Left cardiac atrium (tissue), 4 donors: ENCODE results near the gene PLIN4. TPM values are rescaled to one million over a fixed set of nuclear protein-coding genes. Genes with fewer than 3 reads are reported as not detected.
"Not testable (repeated sequence)": the region's sequence is repeated elsewhere in the genome, so short reads cannot be mapped to it uniquely, and the experiment has no call there.

Source experiments
- ATAC-seq, 2 donors: fragments of 200-7000 bp; cut with Tn5 transposase; one replicate each; pipeline ENCODE4 v1.9.1; 2020; ENCODE audit warnings: mild to moderate bottlenecking in 2 of 2, moderate library complexity in 2 of 2
- DNase-seq: peaks from one replicate; pipeline ENCODE4 v3.0.0-alpha.2; 2020
- intact Hi-C, 2 donors: fragments of 100-400 bp; cut with DNase I; formaldehyde crosslinking; loops; one replicate each; pipeline versions ENCODE4 v1.14.1 to v1.15.1; 2022 to 2023
- total RNA-seq, 2 donors: library from RNA; stranded (reverse); fragmentation: NEBNext Ultra II Directional; extraction: Animal tissue kit (Norgen Biotek cat#: 25700); gene quantifications; one replicate each; pipeline ENCODE4 v1.2.1, GENCODE V29; 2021
- donor health status: DM: no; HTN: yes; CAD: no.
- donor health status: DM: no; HTN: yes; CAD: no; lungs with severe emphysema.
- donor health status: DM: yes; HTN: yes; CAD: no.
- donor health status: Dilated cardiomyopathy.

PLIN4 gene
- total RNA-seq, 2 donors from 2014 or later, result 331 to 357 TPM

GRCh38 chr19:4533334-4533733 is 15.0 kb upstream of the PLIN4 start:
- DNase-seq, result no peak
- ATAC-seq, result no peak
- intact Hi-C loops, result no loop called here

- intact Hi-C loops, result no loop called here
- no peak for DNase-seq
- ATAC-seq, result no peak
Measured at GRCh38 chr19:4531562-4532165, 13.4 kb upstream of the PLIN4 start.

GRCh38 chr19:4529924-4530522 is 11.7 kb upstream of the PLIN4 start:
- intact Hi-C loops, result loop anchor here (10.0 kb wide), 2 partner anchors 255 to 265 kb away; partner anchors contain the start of gene SHD (in 1 of the 2)
- DNase-seq, result no peak
- no peak for ATAC-seq

- ATAC-seq, result no peak
- intact Hi-C loops, result loop anchor here (10.0 kb wide), 2 partner anchors 254 to 264 kb away; partner anchors contain the start of gene SHD (in 1 of the 2)
- DNase-seq, result no peak
Measured at GRCh38 chr19:4528843-4529242, 10.6 kb upstream of the PLIN4 start.

GRCh38 chr19:4527377-4527776 is 9.1 kb upstream of the PLIN4 start:
- not testable (repeated sequence) for DNase-seq

GRCh38 chr19:4525563-4526002 is 7.3 kb upstream of the PLIN4 start:
- intact Hi-C loops, result loop anchor here (10.0 kb wide), 2 partner anchors 251 to 261 kb away; partner anchors contain the start of gene SHD (in 1 of the 2)
- ATAC-seq (no peak), DNase-seq (no peak)

More at GRCh38 chr19:4527377-4527776, 9.1 kb upstream of the PLIN4 start:
- intact Hi-C loops, result loop anchor here (10.0 kb wide), 2 partner anchors 253 to 263 kb away; partner anchors contain the start of gene SHD (in 1 of the 2)
- not testable (repeated sequence) for ATAC-seq

GRCh38 chr19:4524808-4525562 is 6.7 kb upstream of the PLIN4 start:
- peak; percentile 64 for DNase-seq
- intact Hi-C loops, result loop anchor here (10.0 kb wide), 2 partner anchors 250 to 260 kb away; partner anchors contain the start of gene SHD (in 1 of the 2)
- peak in 1 of 2 donors; percentile 67 for ATAC-seq

GRCh38 chr19:4523306-4524110 is 5.2 kb upstream of the PLIN4 start:
- peak; percentile 68 for DNase-seq
- ATAC-seq, result no peak
- intact Hi-C loops, result loop anchor here (10.0 kb wide), 2 partner anchors 249 to 259 kb away; partner anchors contain the start of gene SHD (in 1 of the 2)

GRCh38 chr19:4522291-4523002 is 4.2 kb upstream of the PLIN4 start:
- DNase-seq (no peak), ATAC-seq (no peak)
- intact Hi-C loops, result loop anchor here (10.0 kb wide), 2 partner anchors 248 to 258 kb away; partner anchors contain the start of gene SHD (in 1 of the 2)

GRCh38 chr19:4521888-4522242 is 3.6 kb upstream of the PLIN4 start:
- intact Hi-C loops, result loop anchor here (10.0 kb wide), 2 partner anchors 247 to 257 kb away; partner anchors contain the start of gene SHD (in 1 of the 2)
- ATAC-seq (no peak), DNase-seq (no peak)

- ATAC-seq (no peak), DNase-seq (no peak)
- intact Hi-C loops, result loop anchor here (10.0 kb wide), 2 partner anchors 247 to 257 kb away; partner anchors contain the start of gene SHD (in 1 of the 2)
Measured at GRCh38 chr19:4521170-4521887, 3.0 kb upstream of the PLIN4 start.

GRCh38 chr19:4519521-4520277 is 1.4 kb upstream of the PLIN4 start:
- intact Hi-C loops, result loop anchor here (10.0 kb wide), 2 partner anchors 245 to 255 kb away; partner anchors contain the start of gene SHD (in 1 of the 2)
- DNase-seq, result peak; percentile 62
- peak in 1 of 2 donors; percentile 21 for ATAC-seq

- DNase-seq, result no peak
- intact Hi-C loops, result no loop called here
- no peak for ATAC-seq
Measured at GRCh38 chr19:4519172-4519496, 848 bp upstream of the PLIN4 start.

GRCh38 chr19:4517451-4518057 is 732 bp downstream of the PLIN4 start:
- intact Hi-C loops, result no loop called here
- no peak for DNase-seq
- ATAC-seq, result peak; percentile 4 to 19

GRCh38 chr19:4516939-4517300 is 1.4 kb downstream of the PLIN4 start:
- intact Hi-C loops, result no loop called here
- DNase-seq, result no peak
- peak; percentile 32 to 37 for ATAC-seq

- intact Hi-C loops, result no loop called here
- ATAC-seq, result peak in 1 of 2 donors; percentile 3
- DNase-seq, result no peak
Measured at GRCh38 chr19:4516199-4516938, 1.9 kb downstream of the PLIN4 start.
